IPS DF 6.9 (cell line): ENCODE measurements around the gene TTC21A.

ENCODE experiments used
- DNase-seq: peaks from one replicate; pipeline ENCODE4 v3.0.0-alpha.2; 2013; ENCODE audit warnings: low read depth, low spot score
- H3K27ac ChIP-seq: one replicate; pipeline ENCODE4 v1.5.1; 2013; ENCODE audit warnings: low read length, control low read depth
- H3K27me3 ChIP-seq: 2 replicates; pipeline ENCODE4 v1.6.1; 2013; ENCODE audit warnings: mild to moderate bottlenecking, low read length; ENCODE audit not compliant: control insufficient read depth, insufficient read depth
- H3K36me3 ChIP-seq: 2 replicates; pipeline ENCODE4 v1.6.1; 2013; ENCODE audit warnings: low read length; ENCODE audit not compliant: control insufficient read depth, insufficient read depth
- H3K4me1 ChIP-seq: 2 replicates; pipeline ENCODE4 v1.6.1; 2013; ENCODE audit warnings: low read length; ENCODE audit not compliant: control insufficient read depth, insufficient read depth
- H3K4me3 ChIP-seq: 2 replicates; pipeline ENCODE4 v1.5.1; 2013; ENCODE audit warnings: mild to moderate bottlenecking, low read length
- H3K9me3 ChIP-seq: 2 replicates; pipeline ENCODE4 v1.6.1; 2013; ENCODE audit warnings: low read length, inconsistent platforms; ENCODE audit not compliant: control insufficient read depth, insufficient read depth
- WGBS: extraction: QIAGEN DNeasy Blood & Tissue Kit; methylation state at CpG from one replicate; pipeline ENCODE4 v1.1.7; 2013; ENCODE audit warnings: mixed read lengths, missing lambda C conversion rate; ENCODE audit not compliant: insufficient read length, insufficient coverage; 5-methylcytosine and 5-hydroxymethylcytosine counted together

The TTC21A gene

GRCh38 chr3:39150803-39151631 is 43.5 kb downstream of the TTC21A start:
- Histone ChIP-seq H3K27me3 (no peaks in the 10 kb centered on the region), H3K36me3 (no peaks in the 10 kb centered on the region), H3K27ac (no peak overlapping the region), H3K4me1 (peaks cover 25% of the 10 kb centered on the region), H3K4me3 (peak overlapping the region; percentile 0; the same call in 1 of the 2 replicates), H3K9me3 (no peaks in the 10 kb centered on the region)
- no CpG with 5 or more reads among the region's 9 CpGs for WGBS
- DNase-seq: no peak

GRCh38 chr3:39153977-39154279 is 46.4 kb downstream of the TTC21A start:
- no peaks in the 10 kb centered on the region for H3K27me3 ChIP-seq
- DNase-seq: no peak
- peaks cover 14% of the 10 kb centered on the region; the same call in 1 of the 2 replicates for H3K4me1 ChIP-seq
- no CpG with 5 or more reads among the region's 9 CpGs for WGBS
- no peaks in the 10 kb centered on the region for H3K9me3 ChIP-seq
- H3K4me3 ChIP-seq: peak overlapping the region; percentile 71; the same call in 1 of the 2 replicates
- no peaks in the 10 kb centered on the region for H3K36me3 ChIP-seq
- H3K27ac ChIP-seq: peak overlapping the region; percentile 8

- Histone ChIP-seq H3K36me3 (no peaks in the 10 kb centered on the region), H3K9me3 (no peaks in the 10 kb centered on the region), H3K4me1 (peaks cover 15% of the 10 kb centered on the region; the same call in 1 of the 2 replicates), H3K27me3 (no peaks in the 10 kb centered on the region), H3K4me3 (peak overlapping the region; percentile 71; the same call in 1 of the 2 replicates), H3K27ac (peak overlapping the region; percentile 8)
- no CpG with 5 or more reads among the region's 18 CpGs for WGBS
- no peak for DNase-seq
These were observed 47.0 kb downstream of the TTC21A start for GRCh38 chr3:39154280-39155021.

- H3K4me3 ChIP-seq: no peak overlapping the region
- peaks cover 10% of the 10 kb centered on the region; the same call in 1 of the 2 replicates for H3K4me1 ChIP-seq
- no peaks in the 10 kb centered on the region for H3K9me3 ChIP-seq
- WGBS: no CpG with 5 or more reads among the region's 4 CpGs
- H3K36me3 ChIP-seq: no peaks in the 10 kb centered on the region
- no peak overlapping the region for H3K27ac ChIP-seq
- H3K27me3 ChIP-seq: no peaks in the 10 kb centered on the region
- no peak for DNase-seq
These were observed 48.9 kb downstream of the TTC21A start for GRCh38 chr3:39156421-39156820.

GRCh38 chr3:39157359-39157758 is 49.9 kb downstream of the TTC21A start:
- peaks cover 5% of the 10 kb centered on the region; the same call in 1 of the 2 replicates for H3K4me1 ChIP-seq
- WGBS: no CpG with 5 or more reads among the region's 7 CpGs
- no peak overlapping the region for H3K27ac ChIP-seq
- no peak for DNase-seq
- no peaks in the 10 kb centered on the region for H3K9me3 ChIP-seq
- no peaks in the 10 kb centered on the region for H3K27me3 ChIP-seq
- no peaks in the 10 kb centered on the region for H3K36me3 ChIP-seq
- no peak overlapping the region for H3K4me3 ChIP-seq

GRCh38 chr3:39158148-39158715 is 50.8 kb downstream of the TTC21A start:
- H3K4me1 ChIP-seq: peaks cover 5% of the 10 kb centered on the region; the same call in 1 of the 2 replicates
- no peaks in the 10 kb centered on the region for H3K27me3 ChIP-seq
- no peaks in the 10 kb centered on the region for H3K36me3 ChIP-seq
- WGBS: no CpG with 5 or more reads among the region's 5 CpGs
- DNase-seq: no peak
- no peak overlapping the region for H3K27ac ChIP-seq
- H3K4me3 ChIP-seq: no peak overlapping the region
- no peaks in the 10 kb centered on the region for H3K9me3 ChIP-seq

GRCh38 chr3:39164414-39164813 is 56.9 kb downstream of the TTC21A start:
- no CpG with 5 or more reads among the region's 3 CpGs for WGBS

GRCh38 chr3:39165518-39165917 is 58.0 kb downstream of the TTC21A start:
- no peaks in the 10 kb centered on the region for H3K9me3 ChIP-seq
- no peak overlapping the region for H3K27ac ChIP-seq
- no peak for DNase-seq
- H3K27me3 ChIP-seq: no peaks in the 10 kb centered on the region
- no CpG with 5 or more reads among the region's 1 CpG for WGBS
- no peaks in the 10 kb centered on the region for H3K36me3 ChIP-seq
- H3K4me1 ChIP-seq: no peaks in the 10 kb centered on the region
- no peak overlapping the region for H3K4me3 ChIP-seq

More at GRCh38 chr3:39164414-39164813, 56.9 kb downstream of the TTC21A start:
- Histone ChIP-seq H3K9me3 (no peaks in the 10 kb centered on the region), H3K27ac (no peak overlapping the region), H3K36me3 (no peaks in the 10 kb centered on the region), H3K4me1 (no peaks in the 10 kb centered on the region), H3K27me3 (no peaks in the 10 kb centered on the region), H3K4me3 (no peak overlapping the region)
- no peak for DNase-seq

GRCh38 chr3:39166134-39166710 is 58.7 kb downstream of the TTC21A start:
- no peak overlapping the region for H3K27ac ChIP-seq
- no peaks in the 10 kb centered on the region for H3K27me3 ChIP-seq
- no peak for DNase-seq
- no peak overlapping the region for H3K4me3 ChIP-seq
- no CpG with 5 or more reads among the region's 3 CpGs for WGBS
- no peaks in the 10 kb centered on the region for H3K4me1 ChIP-seq
- no peaks in the 10 kb centered on the region for H3K36me3 ChIP-seq
- H3K9me3 ChIP-seq: no peaks in the 10 kb centered on the region

GRCh38 chr3:39166932-39167532 is 59.6 kb downstream of the TTC21A start:
- no peak overlapping the region for H3K27ac ChIP-seq
- no peaks in the 10 kb centered on the region for H3K36me3 ChIP-seq
- H3K9me3 ChIP-seq: no peaks in the 10 kb centered on the region
- no peaks in the 10 kb centered on the region for H3K27me3 ChIP-seq
- H3K4me3 ChIP-seq: no peak overlapping the region
- no CpG with 5 or more reads among the region's 1 CpG for WGBS
- H3K4me1 ChIP-seq: no peaks in the 10 kb centered on the region
- no peak for DNase-seq
